ENCODE measurements around the gene FSD2. TPM values are rescaled to one million over a fixed set of nuclear protein-coding genes. Genes with fewer than 3 reads are reported as not detected.

Gene FSD2
- total and polyA plus RNA-seq, 2 of the 8 experiments (the other 6 are each of a cell fraction or from before 2014, with no cell fraction given), result 0.02 TPM; not detected in 1

GRCh38 chr15:82709421-82710207 lies 96.3 kb downstream of the FSD2 start, which contains the start of gene AP3B2 (continued):
- TF ChIP-seq PHF8 (conservative IDR thresholded peaks at IDR 0.05; ENCODE audit: low read depth, low read length), result peak; percentile 56; the same call in 1 of the 2 replicates
- TF ChIP-seq SIN3A (conservative IDR thresholded peaks at IDR 0.05 in 1 of 2, IDR thresholded peaks at IDR 0.05 in 1 of 2; ENCODE audit: low read depth in 1 of 2, low read length in 2 of 2), result peak; percentile 48 to 94; a peak in 2 of 4 replicates
- TF ChIP-seq POLR2A (IDR thresholded peaks at IDR 0.05; ENCODE audit: control extremely low read depth in 1 of 2, low read depth in 2 of 2, low read length in 2 of 2), result peak in 1 of 2 experiments; percentile 55; a peak in 1 of 3 replicates
- peak; percentile 98 for TF ChIP-seq KDM4A (IDR thresholded peaks at IDR 0.05; ENCODE audit: low read depth, low read length, severe bottlenecking)
- 0 out of 2 replicates have a peak, but pooled peaks have one; percentile 45 for TF ChIP-seq TAF1 (IDR thresholded peaks at IDR 0.05; ENCODE audit: low read depth, low read length)
